Activated CD8-positive, alpha-beta memory T cell treated with anti-CD3 and anti-CD28 coated beads for 4 hours (primary cell): Measurements from ENCODE around the gene SRP68.

Experiments
- DNase-seq, 2 donors: peaks; one replicate each; pipeline ENCODE4 v3.0.0-alpha.2; 2020; ENCODE audit warnings: low read depth in 2 of 2

The SRP68 gene

DNA sequence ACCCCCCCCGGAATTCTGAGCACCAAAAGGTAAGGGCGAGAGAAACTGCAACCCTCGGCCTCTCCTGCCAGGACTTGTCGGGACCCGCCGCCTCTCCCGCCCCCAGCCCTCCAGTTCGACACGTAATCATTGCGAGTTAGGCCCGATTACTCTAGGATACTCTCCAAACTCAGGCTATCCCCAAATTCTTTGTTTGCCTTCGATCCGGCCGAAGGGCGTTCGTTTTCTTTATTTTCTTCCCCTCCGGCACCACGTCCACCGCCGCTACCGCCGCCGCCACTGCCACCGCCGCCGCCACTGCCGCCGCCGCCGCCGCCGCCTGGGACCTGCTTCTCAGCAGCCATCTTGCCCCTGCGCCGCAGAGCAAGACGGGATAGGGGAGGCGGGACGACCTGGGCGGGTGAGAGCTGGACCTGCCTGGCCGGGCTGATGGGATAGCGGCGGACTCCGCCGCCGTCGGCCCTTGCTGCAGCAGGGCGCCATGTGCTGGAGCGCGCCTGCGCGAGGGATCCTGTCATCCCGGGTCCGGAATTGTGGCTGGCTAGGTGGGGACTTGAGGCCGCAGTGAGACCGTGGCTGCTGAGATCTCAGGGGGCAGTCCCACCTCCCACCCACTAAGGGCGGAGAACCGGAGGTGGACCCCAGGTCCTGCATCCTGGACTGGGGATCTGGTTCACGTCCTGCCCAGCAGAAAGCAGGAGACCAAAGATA, at the start of gene SRP68:
Gene SRP68 (minus strand): TSS at position 370 of the 711 bp plus-strand sequence. CDS start 26 bp downstream, at position 344.
- DNase-seq, result peak; percentile 71 to 75

DNA sequence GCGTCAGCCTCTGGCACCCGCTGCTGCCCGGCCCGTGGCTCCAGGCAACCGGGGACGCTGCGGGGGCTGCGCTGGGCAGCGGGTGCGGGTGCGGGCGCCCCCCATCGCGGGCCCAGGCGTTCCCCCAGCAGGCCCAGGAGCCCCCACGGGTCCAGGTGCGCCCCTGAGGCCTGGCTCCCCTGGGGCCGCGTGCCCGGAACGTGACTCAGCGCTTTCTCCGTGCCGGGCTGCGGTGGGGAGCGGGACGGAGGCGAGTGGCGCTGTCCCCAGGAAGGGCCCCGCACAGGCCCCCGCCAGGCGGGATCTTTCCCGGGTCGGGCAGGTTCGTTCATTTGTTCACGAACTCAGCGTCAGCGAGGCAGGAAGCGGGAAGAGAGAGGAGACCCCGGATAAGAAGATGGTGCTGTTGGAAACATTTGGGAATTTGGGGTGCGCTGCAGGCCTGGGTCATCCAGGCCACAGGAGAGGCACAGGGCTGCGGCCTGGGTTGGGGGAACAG, 49.7 kb upstream of the SRP68 start:
- DNase-seq, result no peak

DNA sequence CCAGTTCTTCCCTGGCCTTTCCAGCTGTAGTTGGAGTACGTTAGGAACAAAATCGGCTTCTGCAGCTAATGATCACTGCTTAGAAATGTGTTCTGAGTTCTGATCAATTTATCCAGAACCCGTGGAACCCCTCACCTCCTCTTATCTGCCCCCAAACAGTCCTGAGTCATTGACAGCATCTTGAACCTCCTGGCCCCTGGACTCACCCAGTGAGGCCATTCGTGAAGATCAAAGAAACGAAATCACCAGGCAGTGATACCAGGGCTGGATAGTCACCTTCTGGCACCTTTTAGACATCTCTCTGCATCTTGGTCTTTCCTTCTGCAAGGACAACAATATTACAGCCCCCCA, 48.3 kb upstream of the SRP68 start:
- no peak for DNase-seq

DNA sequence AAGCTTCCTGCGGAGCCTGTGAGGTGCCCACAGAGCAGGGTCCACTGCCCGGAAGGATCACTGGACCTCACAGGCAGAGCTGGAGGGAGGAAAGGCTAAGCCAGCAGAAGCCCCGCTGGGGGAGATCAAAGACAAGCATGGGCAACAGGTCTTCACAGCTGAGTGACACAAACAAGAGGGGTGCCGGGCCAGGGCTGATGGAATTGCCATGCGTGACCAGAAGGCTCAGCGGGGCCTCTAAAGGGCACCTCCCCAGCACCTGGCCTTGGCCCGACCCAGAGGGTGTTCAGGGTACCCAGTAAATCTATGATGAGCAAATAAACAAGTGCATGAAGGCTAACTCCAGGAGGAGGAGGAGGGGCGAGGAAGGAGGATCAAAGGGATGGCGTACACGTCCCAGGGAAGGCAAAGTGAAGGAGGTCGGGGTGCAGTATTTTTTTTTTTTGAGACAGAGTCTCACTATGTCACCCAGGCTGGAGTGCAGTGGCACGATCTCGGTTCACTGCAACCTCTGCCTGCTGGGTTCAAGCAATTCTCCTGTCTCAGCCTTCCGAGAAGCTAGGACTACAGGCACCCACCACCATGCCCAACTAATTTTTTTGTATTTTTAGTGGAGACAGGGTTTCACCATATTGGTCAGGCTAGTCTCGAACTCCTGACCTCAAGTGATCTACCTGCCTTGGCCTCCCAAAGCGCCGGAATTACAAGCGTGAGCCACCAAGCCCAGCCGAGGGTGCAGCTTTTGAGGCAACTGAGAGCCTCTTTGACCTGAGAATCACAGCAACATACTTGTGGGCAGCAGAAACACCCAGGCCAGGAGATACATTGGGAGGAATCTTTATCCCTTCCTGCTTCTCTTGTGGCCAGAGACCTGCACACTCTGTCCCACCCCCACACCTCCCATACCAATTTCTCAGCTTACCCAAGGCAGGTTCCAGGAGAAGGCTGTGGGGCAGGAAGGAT, 47.4 kb upstream of the SRP68 start:
- no peak for DNase-seq

DNA sequence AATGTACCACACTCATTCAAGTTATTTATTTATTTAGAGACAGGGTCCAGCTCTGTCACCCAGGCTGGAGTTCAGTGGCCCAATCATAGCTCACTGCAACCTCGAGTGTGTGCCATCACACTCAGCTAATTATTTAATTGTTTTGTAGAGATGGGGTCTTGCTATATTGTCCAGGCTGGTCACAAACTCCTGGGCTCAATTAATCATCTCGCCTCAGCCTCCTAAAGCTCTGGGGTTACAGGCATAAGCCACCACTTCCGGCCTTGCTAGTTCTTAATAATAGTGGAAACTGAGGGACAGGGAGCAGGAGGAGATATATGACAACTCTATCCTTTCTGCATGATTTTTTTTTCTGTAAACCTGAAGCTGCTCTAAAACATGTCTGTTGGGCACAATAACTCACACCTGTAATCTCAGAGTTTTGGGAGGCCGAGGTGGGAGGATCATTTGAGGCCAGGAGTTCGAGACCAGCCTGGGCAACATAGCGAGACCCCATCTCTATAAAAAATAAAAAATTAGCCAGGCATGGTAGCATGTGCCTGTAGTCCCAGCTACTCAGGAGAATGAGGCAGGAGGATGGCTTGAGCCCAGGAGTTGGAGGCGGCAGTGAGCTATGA, 42.9 kb upstream of the SRP68 start:
- no peak for DNase-seq

DNA sequence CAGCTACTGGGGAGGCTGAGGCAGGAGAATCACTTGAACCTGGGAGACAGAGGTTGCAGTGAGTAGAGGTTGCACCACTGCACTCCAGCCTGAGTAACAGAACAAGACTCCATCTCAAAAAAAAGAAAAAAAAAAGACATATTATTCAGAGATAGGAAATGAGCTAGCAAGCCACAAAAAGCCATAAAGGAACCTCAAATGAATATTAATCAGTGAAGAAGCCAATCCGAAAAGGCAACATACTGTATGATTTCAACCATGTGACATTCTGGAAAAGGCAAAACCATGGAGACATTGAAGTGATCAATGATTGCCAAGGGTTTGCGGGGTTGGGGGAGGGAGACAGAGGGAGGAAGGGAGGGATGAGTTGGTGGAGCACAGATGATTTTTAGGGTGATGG, 39.6 kb upstream of the SRP68 start:
- no peak for DNase-seq

DNA sequence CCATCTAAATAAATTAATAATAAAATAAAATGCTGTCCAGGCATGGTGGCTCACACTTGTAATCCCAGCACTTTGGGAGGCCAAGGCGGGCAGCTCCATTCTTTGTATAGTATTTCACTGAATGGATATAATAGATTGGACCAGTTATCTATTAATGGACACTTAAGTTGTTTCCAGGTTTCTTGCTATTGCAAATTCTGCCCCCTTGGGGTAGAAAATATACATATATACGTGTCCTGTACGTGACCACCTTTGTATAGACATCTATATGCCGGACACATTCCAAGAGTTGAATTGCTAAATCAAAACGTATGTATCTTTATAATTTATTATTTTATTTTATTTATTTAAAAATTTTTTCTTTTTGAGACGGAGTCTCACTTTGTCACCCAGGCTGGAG, 35.2 kb upstream of the SRP68 start:
- DNase-seq, result no peak

DNA sequence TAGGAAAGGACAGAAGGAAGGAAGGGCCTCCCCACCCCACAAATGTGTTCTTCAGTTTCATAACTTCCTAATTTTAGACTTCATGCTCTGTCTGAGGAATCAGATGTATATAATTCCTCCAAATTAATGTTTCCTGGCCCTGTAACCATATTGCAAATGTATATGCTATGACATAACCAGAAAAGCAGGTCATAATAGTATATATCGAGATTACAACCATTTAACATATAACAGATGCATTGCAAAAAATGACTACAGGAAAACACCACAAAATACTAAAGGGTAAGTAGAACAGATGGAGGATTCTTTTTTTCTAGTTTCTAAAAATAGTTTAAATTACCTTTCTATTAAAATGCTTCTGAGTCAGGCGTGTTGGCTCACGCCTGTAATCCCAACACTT, 34.4 kb upstream of the SRP68 start:
- DNase-seq, result no peak

DNA sequence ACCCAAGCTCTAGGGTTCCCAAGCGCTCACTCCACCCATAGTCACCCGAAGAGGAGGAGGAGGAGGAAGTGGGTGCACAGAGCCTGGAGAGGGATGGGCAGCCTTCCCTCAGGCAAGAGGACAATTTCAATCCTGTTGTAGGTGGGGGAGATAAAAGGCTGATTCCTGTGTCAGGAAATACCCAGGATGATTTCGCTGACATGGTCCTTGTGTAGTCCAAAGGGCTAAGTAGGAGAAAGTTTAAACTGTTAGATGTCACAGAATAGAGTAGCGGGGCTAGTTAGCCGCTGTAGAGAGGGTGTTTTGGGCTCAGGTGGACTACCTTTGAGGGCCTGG, 32.5 kb upstream of the SRP68 start:
- DNase-seq, result no peak

DNA sequence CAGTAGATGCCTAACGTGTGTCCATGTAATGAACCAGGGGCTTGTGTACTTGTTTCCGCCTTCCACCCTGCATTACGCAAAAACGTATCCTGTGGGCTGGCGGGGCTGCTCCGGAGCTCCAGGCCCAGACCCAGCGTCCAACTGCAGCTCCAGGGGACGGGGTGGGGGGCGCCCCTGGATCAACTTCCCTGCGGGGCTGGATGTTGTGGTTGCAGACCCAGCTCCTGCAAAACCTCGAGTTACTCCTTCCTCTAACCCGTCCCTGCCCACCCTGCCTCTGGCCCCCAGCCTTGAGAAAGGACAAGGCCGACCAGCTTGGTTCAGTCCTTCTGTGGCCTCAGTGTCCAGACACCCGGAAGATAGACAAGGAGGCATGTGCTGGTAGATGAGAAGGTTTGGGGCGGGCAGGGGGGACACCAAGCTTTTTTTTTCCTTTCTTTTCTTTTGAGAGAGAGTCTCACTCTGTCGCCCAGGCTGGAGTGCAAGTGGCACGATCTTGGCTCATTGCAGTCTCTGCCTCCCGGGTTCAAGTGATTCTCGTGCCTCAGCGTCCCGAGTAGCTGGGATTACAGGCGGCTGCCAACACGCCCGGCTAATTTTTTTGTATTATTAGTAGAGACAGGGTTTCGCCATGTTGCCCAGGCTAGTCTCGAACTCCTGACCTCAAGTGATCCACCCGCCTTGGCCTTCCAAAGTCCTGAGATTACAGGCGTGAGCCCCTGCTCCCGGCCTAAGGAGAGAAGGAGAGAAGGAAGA, 32.0 kb upstream of the SRP68 start:
- no peak for DNase-seq

DNA sequence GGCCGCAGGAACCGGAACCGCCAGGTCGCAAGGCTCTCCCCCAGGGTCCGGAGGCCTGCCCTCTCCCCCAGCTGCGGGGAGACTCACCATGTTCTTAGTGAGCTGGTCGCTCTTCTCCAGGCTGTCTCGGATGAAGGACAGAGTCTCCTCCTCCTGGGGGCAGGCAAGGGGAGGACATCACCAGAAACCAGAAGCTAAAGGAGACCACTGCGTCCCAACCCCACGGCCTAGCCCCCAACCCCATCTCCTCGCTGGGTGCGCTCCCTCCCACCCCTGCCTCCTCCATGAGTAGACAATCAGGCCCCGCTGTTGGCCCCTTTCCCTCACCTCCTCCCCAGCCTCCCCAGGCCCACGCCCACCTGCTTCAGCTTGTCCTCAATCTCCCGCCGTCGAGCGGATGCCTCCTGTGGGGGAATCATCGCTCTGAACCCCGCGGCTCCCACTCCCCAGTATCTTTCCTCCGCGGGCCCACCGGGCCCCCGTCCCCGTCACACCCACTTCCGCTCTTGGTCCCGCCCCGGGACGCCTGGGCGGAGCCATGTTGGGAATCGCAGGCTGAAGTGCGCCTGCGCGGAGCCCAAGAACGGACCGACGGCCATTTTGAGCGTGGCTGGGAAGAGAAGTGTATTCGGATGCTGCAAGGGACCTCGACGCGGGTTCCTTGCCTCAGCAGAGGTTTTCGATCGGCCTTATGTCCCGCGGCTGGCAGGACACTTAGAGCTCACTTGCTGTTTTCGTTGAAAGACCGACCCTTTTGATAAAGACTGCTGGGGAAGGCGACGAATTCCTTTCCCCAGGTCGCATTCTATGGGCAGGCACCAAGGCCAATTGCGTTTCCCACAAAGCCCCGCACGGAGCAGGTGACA, 31.2 kb upstream of the SRP68 start, which contains the start of gene EXOC7:
Gene EXOC7 (minus strand): TSS at position 514 of the 866 bp plus-strand sequence. CDS start 95 bp downstream, at position 419.
- DNase-seq, result peak; percentile 82 to 87

DNA sequence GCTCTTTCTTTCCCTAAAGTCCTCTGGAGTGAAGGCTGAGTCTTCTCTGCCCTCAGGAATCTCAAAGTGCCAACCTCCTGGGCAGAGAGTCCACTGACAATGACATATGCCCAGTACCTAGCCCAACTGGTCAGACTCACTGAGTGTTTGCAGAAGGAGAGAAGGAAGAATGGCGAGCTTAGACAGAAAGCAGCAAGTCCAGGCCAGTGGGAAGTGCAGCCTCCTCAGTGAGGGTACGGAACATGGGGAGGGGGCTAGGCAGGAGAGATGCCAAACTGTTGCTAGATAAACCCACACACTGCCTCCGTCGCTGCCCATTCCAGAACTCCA, 30.6 kb upstream of the SRP68 start:
- no peak for DNase-seq

DNA sequence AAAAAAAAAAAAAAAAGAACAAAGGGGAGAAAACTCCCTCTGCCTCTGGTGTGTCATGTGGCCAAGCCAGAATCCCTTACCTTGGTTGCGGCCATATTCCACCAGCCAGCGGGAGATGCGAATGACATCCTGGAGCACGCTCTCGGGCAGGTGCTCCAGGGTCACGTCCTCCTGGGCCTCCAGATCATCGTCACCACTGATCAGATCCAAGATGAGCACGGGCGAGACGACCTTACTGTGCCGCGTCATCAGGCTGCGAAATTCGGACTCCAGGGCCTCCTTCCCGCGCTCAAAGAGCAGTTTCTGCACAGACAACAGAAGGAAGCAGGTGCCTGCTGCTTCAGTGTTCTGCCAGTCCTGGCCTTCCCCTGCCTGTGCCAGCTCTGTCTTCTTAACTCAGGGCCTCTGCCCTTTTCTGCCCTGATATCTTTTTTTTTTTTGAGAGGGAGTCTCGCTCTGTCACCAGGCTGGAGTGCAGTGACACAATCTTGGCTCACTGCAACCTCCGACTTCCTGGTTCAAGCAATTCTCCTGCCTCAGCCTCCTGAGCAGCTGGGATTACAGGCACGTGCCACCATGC, 25.5 kb upstream of the SRP68 start:
- no peak for DNase-seq

DNA sequence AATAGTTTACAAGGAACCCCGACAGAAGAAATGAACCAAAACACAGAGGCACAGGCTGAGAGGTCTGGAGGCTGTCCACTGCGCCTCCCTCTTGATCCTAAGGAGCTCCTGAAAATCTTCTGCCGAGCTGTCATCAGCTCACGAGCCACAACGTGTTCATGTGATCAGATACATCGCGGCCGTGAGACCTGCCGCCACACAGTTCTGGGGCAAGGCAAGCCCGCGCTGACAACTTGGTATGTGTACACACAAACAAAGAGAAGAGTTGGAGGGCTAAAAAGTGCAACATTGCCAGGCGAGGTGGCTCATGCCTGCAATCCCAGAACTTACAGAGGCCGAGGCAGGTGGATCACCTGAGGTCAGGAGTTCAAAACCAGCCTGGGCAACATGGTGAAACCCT, 23.6 kb upstream of the SRP68 start:
- no peak for DNase-seq

DNA sequence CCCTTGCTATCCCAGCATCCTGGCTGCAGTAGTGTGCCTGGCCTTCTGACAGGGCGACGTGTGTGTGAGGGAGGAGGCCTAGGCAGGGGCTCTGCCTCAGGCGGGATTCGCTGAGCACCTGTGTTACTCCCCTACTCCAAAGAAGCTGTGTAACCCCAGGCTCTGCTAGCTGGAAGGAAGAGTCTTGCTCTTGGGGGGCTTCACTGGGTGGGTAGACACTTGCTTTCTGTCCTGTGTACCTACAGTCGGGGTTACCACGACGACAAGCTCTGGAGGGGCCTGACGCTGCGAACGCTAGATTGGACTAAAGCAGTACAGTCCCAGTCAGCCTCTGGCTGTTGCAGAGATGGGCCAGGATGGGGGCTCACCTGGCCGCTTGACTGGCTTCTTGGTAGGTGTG, 21.7 kb upstream of the SRP68 start:
- DNase-seq, result no peak

DNA sequence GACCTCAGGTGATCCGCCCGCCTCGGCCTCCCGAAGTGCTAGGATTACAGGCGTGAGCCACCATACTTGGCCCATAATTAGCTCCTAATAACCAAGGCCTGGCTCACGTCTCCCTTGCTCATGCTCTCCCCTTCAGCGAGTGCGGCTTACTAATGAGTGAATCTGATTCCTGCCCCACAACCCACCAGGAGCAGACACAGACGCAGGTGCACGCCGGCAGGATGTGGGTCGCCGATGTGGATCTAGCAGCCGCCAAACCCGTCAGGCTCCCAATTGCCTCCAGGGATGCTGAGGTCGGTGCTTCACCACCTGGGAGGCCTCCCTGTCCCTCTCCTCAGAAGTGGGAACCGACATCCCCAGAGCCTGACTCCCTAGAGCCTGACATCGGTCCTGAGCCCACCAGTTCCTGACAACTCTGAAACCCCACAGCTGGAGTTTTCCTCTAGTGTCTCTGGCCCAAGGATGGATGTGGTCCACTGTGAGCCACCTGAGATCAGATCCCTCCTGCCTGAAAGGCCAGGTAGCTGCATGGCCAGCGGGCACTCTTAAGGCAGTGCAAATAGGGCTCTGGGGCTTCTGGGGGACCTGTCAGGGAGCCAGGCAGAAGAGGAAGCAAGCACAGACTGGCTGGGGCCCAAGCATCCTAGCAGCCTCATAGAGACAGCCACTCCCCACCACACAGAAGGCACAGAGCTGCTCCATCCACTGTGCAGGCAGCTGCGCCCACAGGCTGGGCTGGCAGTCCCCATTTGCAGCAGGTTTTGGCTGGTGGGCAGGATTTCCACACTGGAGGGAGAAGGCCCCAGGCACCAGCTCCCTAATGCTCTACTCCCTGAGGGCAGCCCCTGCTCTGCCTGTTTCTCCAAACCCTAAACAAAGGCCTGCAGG, 20.5 kb upstream of the SRP68 start:
- DNase-seq, result no peak

DNA sequence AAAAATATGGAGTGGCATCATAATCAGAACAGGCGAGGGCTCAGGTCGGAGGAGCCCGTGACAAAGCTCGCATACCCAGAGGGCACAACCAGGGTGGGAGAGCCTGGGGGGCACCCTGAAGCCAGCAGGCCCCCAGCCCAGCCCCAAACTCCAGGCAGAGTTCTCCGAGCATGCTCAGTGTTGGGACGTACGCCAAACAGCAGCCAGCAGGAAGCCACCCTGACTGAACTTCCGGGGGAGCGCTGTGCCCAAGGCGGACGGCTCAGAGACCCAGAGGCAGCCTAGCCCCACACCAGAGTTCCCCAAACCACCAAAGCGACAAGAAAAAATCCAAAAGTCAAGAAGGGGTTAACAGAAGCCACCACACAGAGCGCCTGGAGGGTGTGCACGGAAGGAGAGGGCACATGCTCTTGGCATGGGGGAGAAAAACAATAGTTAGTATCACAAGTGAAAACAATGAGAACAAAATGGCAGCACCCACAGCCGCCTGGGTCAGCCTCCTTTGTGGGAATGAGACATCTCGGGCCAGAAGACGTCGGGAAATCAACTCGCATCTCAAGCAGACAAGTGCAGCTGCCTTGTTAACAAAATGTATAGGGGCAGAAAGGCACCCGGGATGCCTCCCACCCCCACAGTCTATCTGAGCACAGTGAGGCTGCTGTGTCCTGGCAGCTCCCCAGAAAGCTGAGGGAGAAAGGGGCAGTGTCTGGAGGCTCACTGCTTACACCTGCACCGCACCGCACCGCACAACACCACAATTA, 19.4 kb upstream of the SRP68 start:
- no peak for DNase-seq

DNA sequence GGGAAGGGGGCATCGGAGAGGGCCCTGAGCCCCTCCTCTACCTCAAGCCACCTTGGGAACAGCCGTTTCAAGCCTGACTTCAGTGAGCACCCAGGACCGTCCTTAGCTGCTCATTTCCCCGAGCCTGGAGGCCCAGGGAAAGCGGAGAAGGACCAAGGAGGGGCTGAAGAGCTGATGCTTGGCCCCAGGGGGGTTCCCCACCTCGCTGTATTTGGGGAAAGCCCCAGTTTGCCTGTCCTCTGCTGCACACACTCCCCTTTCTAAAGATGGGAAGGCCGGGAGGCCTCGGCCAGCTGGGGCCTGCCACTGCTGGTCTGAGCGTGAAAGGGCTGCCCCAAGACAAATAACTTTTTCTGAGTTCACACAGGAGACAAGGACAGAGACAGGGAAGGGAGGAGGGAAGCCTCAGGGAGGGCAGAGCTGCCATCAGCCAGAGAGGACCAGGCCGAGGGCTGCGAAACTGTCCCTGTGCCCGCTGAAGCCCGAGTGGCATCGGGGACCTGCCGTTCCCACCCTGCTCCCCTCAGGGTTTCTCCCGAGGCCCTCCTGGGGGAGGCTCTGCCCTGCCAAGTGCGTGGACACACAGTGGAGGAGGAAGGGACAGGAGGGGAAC, 18.3 kb upstream of the SRP68 start:
- DNase-seq, result no peak
